Pancreas (tissue), 10 donors: ENCODE data around the gene SLC8A1. TPM values are rescaled to one million over a fixed set of nuclear protein-coding genes. Genes with fewer than 3 reads are reported as not detected.

ENCODE experiments used
- ATAC-seq, 4 donors: fragments of 200-7000 bp; cut with Tn5 transposase; one replicate each; pipeline versions ENCODE4 v1.8.0 to v1.9.1; 2020; ENCODE audit warnings: mild to moderate bottlenecking in 4 of 4, moderate library complexity in 4 of 4
- DNase-seq, 6 donors: peaks; one replicate each; pipeline ENCODE4 v3.0.0-alpha.2; 2020
- FAIRE-seq: peaks from 2 replicates; lab custom pipeline; 2012; peaks lifted over from hg19 to GRCh38; lab: Jason Lieb, UNC
- H3K27ac ChIP-seq, 4 donors: fragments of 200-600 bp; sonication (generic); 1 replicate in 3 of 4; 2 replicates in 1 of 4; pipeline versions ENCODE4 v1.5.0 to v1.8.0; 2020
- H3K27me3 ChIP-seq, 4 donors: fragments of 200-600 bp; one replicate each; pipeline ENCODE4 v1.8.0; 2021
- H3K36me3 ChIP-seq, 3 donors: fragments of 200-600 bp; sonication (generic) in 1 of 3; one replicate each; pipeline versions ENCODE4 v1.5.0 to v1.8.0; 2020 to 2021
- H3K4me1 ChIP-seq, 3 donors: fragments of 200-600 bp; one replicate each; pipeline ENCODE4 v1.8.0; 2021
- H3K4me3 ChIP-seq, 4 donors: fragments of 200-600 bp; sonication (generic) in 2 of 4; one replicate each; pipeline versions ENCODE4 v1.5.0 to v1.8.0; 2020 to 2021
- H3K9me3 ChIP-seq, 4 donors: fragments of 200-600 bp; one replicate each; pipeline ENCODE4 v1.8.0; 2021
- WGBS, 2 donors: extraction: QIAGEN DNeasy Blood & Tissue Kit; methylation state at CpG; one replicate each; pipeline ENCODE4 v1.1.7; 2013; 5-methylcytosine and 5-hydroxymethylcytosine counted together
- intact Hi-C, 3 donors: fragments of 100-400 bp; cut with DNase I; formaldehyde crosslinking; loops; one replicate each; pipeline versions ENCODE4 v1.11.1 to v1.14.2; 2022
- polyA plus RNA-seq, 2 donors: library from polyadenylated mRNA; stranded (reverse); fragments of 200-250 nt; gene quantifications; one replicate each; pipeline ENCODE4 v1.2.3, GENCODE V29; 2013
- total RNA-seq, 6 donors: library from RNA; stranded (reverse); fragmentation: NEBNext Ultra II Directional in 4 of 6; extraction: Animal tissue kit (Norgen Biotek cat#: 25700) in 4 of 6; gene quantifications; one replicate each; pipeline versions ENCODE4 v1.2.1 to v1.2.4, GENCODE V29; 2021 to 2023
- TF ChIP-seq, protein P1 (sequence below), 4 donors: fragments of 200-600 bp; sonication (generic) in 3 of 4; IDR thresholded peaks; one replicate each; pipeline versions ENCODE4 v1.5.0 to v1.8.0; 2021; ENCODE audit warnings: antibody characterized with exemption in 4 of 4
- donor health status: healthy with polysubstance abuse.
- donor health status: DM: no; HTN: no; CAD: no; lungs with moderate emphysema.
- donor health status: DM: no; HTN: no; CAD: no.
- donor health status: control.
- donor health status: control.
- donor health status: Bipolar disorder and iron deficiency.
- donor health status: DM: yes; HTN: yes; CAD: no.
- donor health status: DM: no; HTN: no; CAD: no.
- donor health status: DM: no; HTN: no; CAD: no.
- donor health status: DM: yes; HTN: yes; CAD: no.

Gene SLC8A1
- total and polyA plus RNA-seq, 8 donors = 0.19 to 12.4 (median 2.3) TPM

DNA sequence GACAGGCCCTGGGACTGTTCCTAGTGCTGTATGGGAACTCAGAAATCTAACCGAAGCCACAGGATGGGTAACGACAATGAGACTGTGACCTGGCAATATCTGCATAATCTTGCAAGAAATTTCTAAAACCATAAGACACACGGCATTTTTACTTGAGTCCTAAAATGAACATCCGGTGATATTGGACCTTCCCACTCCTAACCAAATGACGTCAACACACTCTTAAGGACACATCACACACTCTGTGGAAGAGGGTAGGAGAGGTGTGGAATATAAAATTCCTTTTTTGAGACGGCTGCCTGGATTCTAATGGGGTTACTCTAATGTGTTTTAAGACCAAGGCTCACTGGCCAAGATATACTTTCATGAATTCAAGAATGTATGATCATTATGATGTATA is 195.9 kb downstream of the SLC8A1 start:
- ATAC-seq (no peak), DNase-seq (no peak), FAIRE-seq (no peak)
- 78 to 87% methylated on average over 6 of the region's 6 CpGs for WGBS, 2 donors
- intact Hi-C loops = no loop called here
- no peaks in the 10 kb centered on the region for H3K36me3 ChIP-seq
- no peaks in the 10 kb centered on the region for H3K4me1 ChIP-seq
- TF ChIP-seq, protein P1, sequence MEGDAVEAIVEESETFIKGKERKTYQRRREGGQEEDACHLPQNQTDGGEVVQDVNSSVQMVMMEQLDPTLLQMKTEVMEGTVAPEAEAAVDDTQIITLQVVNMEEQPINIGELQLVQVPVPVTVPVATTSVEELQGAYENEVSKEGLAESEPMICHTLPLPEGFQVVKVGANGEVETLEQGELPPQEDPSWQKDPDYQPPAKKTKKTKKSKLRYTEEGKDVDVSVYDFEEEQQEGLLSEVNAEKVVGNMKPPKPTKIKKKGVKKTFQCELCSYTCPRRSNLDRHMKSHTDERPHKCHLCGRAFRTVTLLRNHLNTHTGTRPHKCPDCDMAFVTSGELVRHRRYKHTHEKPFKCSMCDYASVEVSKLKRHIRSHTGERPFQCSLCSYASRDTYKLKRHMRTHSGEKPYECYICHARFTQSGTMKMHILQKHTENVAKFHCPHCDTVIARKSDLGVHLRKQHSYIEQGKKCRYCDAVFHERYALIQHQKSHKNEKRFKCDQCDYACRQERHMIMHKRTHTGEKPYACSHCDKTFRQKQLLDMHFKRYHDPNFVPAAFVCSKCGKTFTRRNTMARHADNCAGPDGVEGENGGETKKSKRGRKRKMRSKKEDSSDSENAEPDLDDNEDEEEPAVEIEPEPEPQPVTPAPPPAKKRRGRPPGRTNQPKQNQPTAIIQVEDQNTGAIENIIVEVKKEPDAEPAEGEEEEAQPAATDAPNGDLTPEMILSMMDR (IDR thresholded peaks at IDR 0.05) = no peak
- H3K27ac ChIP-seq = no peak overlapping the region
- H3K9me3 ChIP-seq = no peaks in the 10 kb centered on the region
- H3K27me3 ChIP-seq = no peaks in the 10 kb centered on the region
- H3K4me3 ChIP-seq = no peak overlapping the region

- DNase-seq (no peak), ATAC-seq (no peak), FAIRE-seq (no peak)
- H3K36me3 ChIP-seq = no peaks in the 10 kb centered on the region
- no peaks in the 10 kb centered on the region for H3K9me3 ChIP-seq
- intact Hi-C loops = no loop called here
- H3K4me3 ChIP-seq = no peak overlapping the region
- peaks cover 0 to 5% (median 0%) of the 10 kb centered on the region in 3 donors for H3K4me1 ChIP-seq
- no peaks in the 10 kb centered on the region for H3K27me3 ChIP-seq
- no peak overlapping the region for H3K27ac ChIP-seq
- TF ChIP-seq, protein P1 (IDR thresholded peaks at IDR 0.05) = no peak
These were observed 196.8 kb downstream of the SLC8A1 start for GRCh38 chr2:40255103-40255502.

GRCh38 chr2:40254611-40255010 is 197.3 kb downstream of the SLC8A1 start:
- 73 to 83% methylated on average over 1 of the region's 1 CpG for WGBS, 2 donors
- H3K4me3 ChIP-seq = no peak overlapping the region
- intact Hi-C loops = no loop called here
- no peaks in the 10 kb centered on the region for H3K27me3 ChIP-seq
- ATAC-seq = no peak
- H3K36me3 ChIP-seq = no peaks in the 10 kb centered on the region
- DNase-seq = no peak
- no peak for FAIRE-seq
- no peak overlapping the region for H3K27ac ChIP-seq
- H3K4me1 ChIP-seq = peaks cover 0 to 5% (median 0%) of the 10 kb centered on the region in 3 donors
- no peaks in the 10 kb centered on the region for H3K9me3 ChIP-seq
- TF ChIP-seq, protein P1 (IDR thresholded peaks at IDR 0.05) = no peak

DNA sequence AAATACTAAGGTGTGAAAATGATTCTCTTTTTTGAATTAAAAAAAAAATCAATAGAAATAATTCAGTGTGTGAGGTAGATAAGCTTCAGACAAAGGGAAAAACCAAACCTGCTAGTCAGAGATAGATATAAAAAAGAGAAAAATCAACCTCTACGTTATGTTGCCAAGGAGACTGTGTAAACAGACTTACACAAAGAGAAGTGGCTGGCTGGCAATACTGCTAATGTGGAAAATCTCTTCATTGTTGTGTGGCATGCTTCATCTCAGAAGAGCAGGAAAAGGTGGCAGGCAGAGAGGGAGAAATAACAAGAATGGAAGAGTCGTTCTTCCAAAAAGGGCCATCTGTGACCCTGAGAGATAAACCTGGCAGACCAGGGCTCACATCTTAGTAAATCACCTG is 200.8 kb downstream of the SLC8A1 start:
- no peaks in the 10 kb centered on the region for H3K27me3 ChIP-seq
- FAIRE-seq (no peak), ATAC-seq (peak; percentile 55 to 97 (median 90)), DNase-seq (peak in 2 of 6 donors; percentile 10 to 21)
- peak overlapping the region in 2 of 4 donors; percentile 43 to 49 for H3K27ac ChIP-seq
- H3K4me1 ChIP-seq = peaks cover 0 to 5% (median 0%) of the 10 kb centered on the region in 3 donors
- H3K36me3 ChIP-seq = no peaks in the 10 kb centered on the region
- no peaks in the 10 kb centered on the region for H3K9me3 ChIP-seq
- intact Hi-C loops = no loop called here
- TF ChIP-seq, protein P1 (IDR thresholded peaks at IDR 0.05) = no peak
- WGBS, 2 donors = 3 to 9% methylated on average over 2 of the region's 2 CpGs
- H3K4me3 ChIP-seq = no peak overlapping the region

DNA sequence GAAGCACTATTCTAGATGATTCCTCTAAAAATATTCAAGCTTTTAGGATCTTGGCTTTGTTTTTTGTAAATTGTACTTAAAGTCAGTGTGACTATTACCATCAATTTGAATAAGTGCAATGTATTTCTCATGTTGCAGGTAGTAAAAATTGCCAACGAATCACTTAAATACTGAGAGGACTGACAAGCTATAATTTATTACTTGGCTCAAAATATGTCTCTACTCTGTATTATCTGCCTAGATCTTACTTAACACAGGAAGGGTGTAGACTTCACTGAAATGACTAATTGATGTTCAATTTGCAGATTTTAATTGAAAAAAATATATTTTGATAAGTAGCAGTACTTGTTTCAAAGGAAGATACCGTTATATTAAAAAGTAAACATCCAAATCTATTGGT is 202.3 kb downstream of the SLC8A1 start:
- FAIRE-seq (no peak), ATAC-seq (no peak)
- H3K9me3 ChIP-seq = no peaks in the 10 kb centered on the region

More for the DNA sequence above, 202.3 kb downstream of the SLC8A1 start:
- Histone ChIP-seq H3K36me3 (no peaks in the 10 kb centered on the region), H3K27me3 (no peaks in the 10 kb centered on the region), H3K4me3 (no peak overlapping the region), H3K27ac (no peak overlapping the region), H3K4me1 (peaks cover 0 to 5% (median 0%) of the 10 kb centered on the region in 3 donors)
- WGBS, 2 donors = 46 to 51% methylated on average over 2 of the region's 2 CpGs
- DNase-seq = no peak
- intact Hi-C loops = no loop called here
- TF ChIP-seq, protein P1 (IDR thresholded peaks at IDR 0.05) = no peak
